HepG2 (cell line): ENCODE measurements around the gene LSM14B. TPM values are rescaled to one million over a fixed set of nuclear protein-coding genes. Genes with fewer than 3 reads are reported as not detected.

Experiments
- HNRNPLL ChIP-seq: fragments of 200-400 bp; formaldehyde crosslinking; IDR thresholded peaks from 2 replicates; pipeline ENCODE4 v1.6.1; 2017; ENCODE audit warnings: mild to moderate bottlenecking, low read depth, low read length; ENCODE audit not compliant: poor library complexity, severe bottlenecking
- MEIS2 ChIP-seq: sonication (generic); formaldehyde crosslinking; IDR thresholded peaks from 2 replicates; pipeline ENCODE4 v1.9.0; 2021; ENCODE audit warnings: mild to moderate bottlenecking, missing genetic modification reagents
- PRDM10 ChIP-seq: sonication (generic); formaldehyde crosslinking; IDR thresholded peaks from 2 replicates; pipeline ENCODE4 v1.4.0; 2020; ENCODE audit warnings: low read depth, missing genetic modification reagents
- RBFOX2 ChIP-seq: fragments of 200-400 bp; formaldehyde crosslinking; IDR thresholded peaks from 2 replicates; pipeline ENCODE4 v1.6.1; 2017; ENCODE audit warnings: low read depth, mild to moderate bottlenecking, low read length
- ZBTB33 ChIP-seq: sonication (generic); formaldehyde crosslinking; IDR thresholded peaks from 2 replicates; pipeline ENCODE4 v1.4.0; 2020; ENCODE audit warnings: missing genetic modification reagents
- ZNF292 ChIP-seq: sonication (generic); formaldehyde crosslinking; IDR thresholded peaks from 2 replicates; pipeline ENCODE4 v1.8.1; 2022; ENCODE audit warnings: mild to moderate bottlenecking, low read depth, missing genetic modification reagents, borderline replicate concordance
- ZNF687 ChIP-seq: sonication (generic); formaldehyde crosslinking; IDR thresholded peaks from 2 replicates; pipeline ENCODE4 v1.5.1; 2020; ENCODE audit warnings: mild to moderate bottlenecking, missing genetic modification reagents, moderate library complexity
- polyA plus RNA-seq, 8 experiments: library from polyadenylated mRNA; depleted of rRNA in 3 of 8; stranded (reverse) in 7 of 8; unstranded in 1 of 8; fragments of >200 nt; fragmentation: Illumina TruSeq in 4 of 8; extraction: Trizol in 4 of 8; gene quantifications; 2 replicates each; pipeline versions ENCODE4 v1.2.1 to v1.2.3, GENCODE V29; 2011 to 2016; ENCODE audit warnings: low read depth in 4 of 8, missing spikeins in 1 of 8, mixed read lengths in 1 of 8; ENCODE audit not compliant: insufficient read depth in 1 of 8
- total RNA-seq, 5 experiments: library from RNA; depleted of rRNA; stranded (reverse); fragments of >200 nt; fragmentation: Illumina TruSeq; extraction: Trizol; gene quantifications; 2 replicates each; pipeline ENCODE4 v1.2.3, GENCODE V29; 2016; ENCODE audit warnings: low read depth in 1 of 5

LSM14B gene
- total and polyA plus RNA-seq, 2 of the 13 experiments (the other 11 are each of a cell fraction or from before 2014, with no cell fraction given): 43.3 to 79.2 TPM

DNA sequence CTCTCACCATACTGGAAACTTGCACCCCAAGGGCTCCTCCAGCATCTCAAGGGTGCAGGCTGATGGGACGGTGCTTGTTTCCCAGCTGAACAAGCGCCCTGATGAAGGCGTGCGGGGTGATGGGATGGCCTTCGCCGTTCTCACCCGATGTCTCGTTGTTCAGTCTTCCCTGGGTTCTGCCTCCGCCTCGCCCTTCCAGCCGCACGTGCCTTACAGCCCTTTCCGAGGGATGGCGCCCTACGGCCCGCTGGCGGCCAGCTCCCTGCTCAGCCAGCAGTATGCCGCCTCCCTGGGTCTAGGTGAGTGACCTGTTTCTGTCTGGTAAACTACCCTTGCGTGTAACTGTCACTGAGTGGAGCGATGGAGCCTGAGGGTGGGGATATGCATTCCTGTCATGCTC is 3.9 kb downstream of the LSM14B start (continued):
- TF ChIP-seq ZNF687 (CRISPR knock-in tag) (peak; percentile 34; the same call in 1 of the 2 replicates), MEIS2 (no peak), ZBTB33 (CRISPR knock-in tag) (peak; percentile 44; the same call in 1 of the 2 replicates), HNRNPLL (peak; percentile 18), RBFOX2 (peak; percentile 59), PRDM10 (CRISPR knock-in tag) (no peak), ZNF292 (CRISPR knock-in tag) (no peak)
